Neural crest cell (in vitro differentiated cells): ENCODE data around the gene USH1G. TPM values are rescaled to one million over a fixed set of nuclear protein-coding genes. Genes with fewer than 3 reads are reported as not detected.

Experiments
- DNase-seq: peaks from one replicate; pipeline ENCODE4 v3.0.0; 2021; ENCODE audit warnings: low read depth, mixed read lengths, low spot score
- H3K27ac Mint-ChIP-seq: one replicate; pipeline ENCODE4 v1.8.0; 2021; ENCODE audit warnings: mild to moderate bottlenecking, mixed read lengths; ENCODE audit not compliant: unreplicated experiment
- H3K27me3 Mint-ChIP-seq: 2 replicates; pipeline ENCODE4 v1.8.0; 2021; ENCODE audit warnings: low read depth, mild to moderate bottlenecking, mixed read lengths
- H3K36me3 Mint-ChIP-seq: 2 replicates; pipeline ENCODE4 v1.8.0; 2021; ENCODE audit warnings: low read depth, mild to moderate bottlenecking, mixed read lengths
- H3K4me1 Mint-ChIP-seq: 2 replicates; pipeline ENCODE4 v1.8.0; 2021; ENCODE audit warnings: mixed read lengths
- H3K4me3 Mint-ChIP-seq: one replicate; pipeline ENCODE4 v1.8.0; 2021; ENCODE audit warnings: mild to moderate bottlenecking, mixed read lengths
- H3K9me3 Mint-ChIP-seq: 2 replicates; pipeline ENCODE4 v1.8.0; 2021; ENCODE audit warnings: mixed read lengths
- CTCF ChIP-seq: fragments of 200-600 bp; sonication (generic); conservative IDR thresholded peaks from 2 replicates; pipeline ENCODE4 v1.5.0; 2021; ENCODE audit warnings: antibody characterized with exemption, mild to moderate bottlenecking
- total RNA-seq: library from RNA; stranded (reverse); gene quantifications from 2 replicates; pipeline ENCODE4 v1.2.1, GENCODE V29; 2021

USH1G gene
- total RNA-seq, 1 donor from 2014 or later = not detected

GRCh38 chr17:74962622-74963394 lies 39.8 kb upstream of the USH1G start:
- peaks cover 15% of the 10 kb centered on the region for H3K27me3 Mint-ChIP-seq
- H3K4me3 Mint-ChIP-seq = no peak overlapping the region
- no peak overlapping the region for H3K27ac Mint-ChIP-seq
- no peak for DNase-seq
- H3K9me3 Mint-ChIP-seq = no peaks in the 10 kb centered on the region
- no peaks in the 10 kb centered on the region for H3K36me3 Mint-ChIP-seq
- no peak for TF ChIP-seq CTCF
- peaks cover 3% of the 10 kb centered on the region for H3K4me1 Mint-ChIP-seq

- H3K27me3 Mint-ChIP-seq = peaks cover 15% of the 10 kb centered on the region
- H3K27ac Mint-ChIP-seq = no peak overlapping the region
- no peaks in the 10 kb centered on the region for H3K36me3 Mint-ChIP-seq
- no peak overlapping the region for H3K4me3 Mint-ChIP-seq
- peak; percentile 95 for DNase-seq
- peaks cover 3% of the 10 kb centered on the region for H3K4me1 Mint-ChIP-seq
- TF ChIP-seq CTCF = peak; percentile 87
- no peaks in the 10 kb centered on the region for H3K9me3 Mint-ChIP-seq
Observed at GRCh38 chr17:74961657-74962350, 38.7 kb upstream of the USH1G start.

GRCh38 chr17:74960570-74961342 lies 37.7 kb upstream of the USH1G start:
- TF ChIP-seq CTCF = peak; percentile 61
- peaks cover 18% of the 10 kb centered on the region for H3K27me3 Mint-ChIP-seq
- no peak overlapping the region for H3K4me3 Mint-ChIP-seq
- no peaks in the 10 kb centered on the region for H3K9me3 Mint-ChIP-seq
- H3K4me1 Mint-ChIP-seq = peaks cover 3% of the 10 kb centered on the region
- H3K36me3 Mint-ChIP-seq = no peaks in the 10 kb centered on the region
- peak; percentile 53 for DNase-seq
- no peak overlapping the region for H3K27ac Mint-ChIP-seq

GRCh38 chr17:74959826-74960515 lies 36.9 kb upstream of the USH1G start:
- no peak overlapping the region for H3K4me3 Mint-ChIP-seq
- H3K27ac Mint-ChIP-seq = no peak overlapping the region
- DNase-seq = no peak
- no peaks in the 10 kb centered on the region for H3K36me3 Mint-ChIP-seq
- H3K27me3 Mint-ChIP-seq = peaks cover 18% of the 10 kb centered on the region
- H3K4me1 Mint-ChIP-seq = peaks cover 3% of the 10 kb centered on the region
- no peaks in the 10 kb centered on the region for H3K9me3 Mint-ChIP-seq
- TF ChIP-seq CTCF = no peak
